Activated CD4-positive, CD25-positive, alpha-beta regulatory T cell treated with anti-CD3 and anti-CD28 coated beads, Interleukin-2, amount 50 U/mL, for 72 hours (primary cell): ENCODE data around the gene RUVBL2.

Experiments
- DNase-seq: peaks from one replicate; pipeline ENCODE4 v3.0.0; 2021

The RUVBL2 gene

GRCh38 chr19:48964205-48965039, 29.3 kb upstream of the RUVBL2 start:
- DNase-seq: no peak

- DNase-seq: peak; percentile 92
Measured at GRCh38 chr19:48965040-48965805, 28.5 kb upstream of the RUVBL2 start, which contains the start of gene FTL. FTL (plus strand) TSS chr19:48965309; CDS start chr19:48965508, 199 bp downstream.

DNA sequence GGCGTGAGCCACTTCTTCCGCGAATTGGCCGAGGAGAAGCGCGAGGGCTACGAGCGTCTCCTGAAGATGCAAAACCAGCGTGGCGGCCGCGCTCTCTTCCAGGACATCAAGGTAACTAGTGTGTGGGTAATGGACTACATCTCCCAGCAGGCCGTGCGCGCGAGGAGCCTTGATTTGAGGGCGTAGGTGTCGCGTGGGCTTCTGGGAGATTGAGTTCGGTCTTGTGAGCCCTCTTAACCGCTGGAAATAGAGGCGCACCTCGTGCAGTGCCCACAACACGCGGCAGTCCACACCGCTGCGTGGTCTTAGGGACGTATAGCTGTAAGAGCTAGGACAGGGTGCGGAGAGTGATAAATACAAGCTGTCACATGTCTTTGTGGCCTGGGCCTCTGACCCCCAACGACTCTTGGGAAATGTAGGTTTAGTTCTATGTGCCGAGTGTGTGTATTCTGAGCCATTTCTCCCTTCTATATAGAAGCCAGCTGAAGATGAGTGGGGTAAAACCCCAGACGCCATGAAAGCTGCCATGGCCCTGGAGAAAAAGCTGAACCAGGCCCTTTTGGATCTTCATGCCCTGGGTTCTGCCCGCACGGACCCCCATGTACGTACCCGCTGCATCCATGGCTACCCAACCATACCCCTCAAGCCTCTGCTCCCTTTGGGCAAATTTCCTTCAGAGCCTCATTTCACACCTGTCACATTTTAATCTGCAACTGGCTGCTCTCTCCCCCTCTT, 27.7 kb upstream of the RUVBL2 start:
- DNase-seq: peak; percentile 86

GRCh38 chr19:48966541-48967345, 26.9 kb upstream of the RUVBL2 start:
- DNase-seq: no peak

DNA sequence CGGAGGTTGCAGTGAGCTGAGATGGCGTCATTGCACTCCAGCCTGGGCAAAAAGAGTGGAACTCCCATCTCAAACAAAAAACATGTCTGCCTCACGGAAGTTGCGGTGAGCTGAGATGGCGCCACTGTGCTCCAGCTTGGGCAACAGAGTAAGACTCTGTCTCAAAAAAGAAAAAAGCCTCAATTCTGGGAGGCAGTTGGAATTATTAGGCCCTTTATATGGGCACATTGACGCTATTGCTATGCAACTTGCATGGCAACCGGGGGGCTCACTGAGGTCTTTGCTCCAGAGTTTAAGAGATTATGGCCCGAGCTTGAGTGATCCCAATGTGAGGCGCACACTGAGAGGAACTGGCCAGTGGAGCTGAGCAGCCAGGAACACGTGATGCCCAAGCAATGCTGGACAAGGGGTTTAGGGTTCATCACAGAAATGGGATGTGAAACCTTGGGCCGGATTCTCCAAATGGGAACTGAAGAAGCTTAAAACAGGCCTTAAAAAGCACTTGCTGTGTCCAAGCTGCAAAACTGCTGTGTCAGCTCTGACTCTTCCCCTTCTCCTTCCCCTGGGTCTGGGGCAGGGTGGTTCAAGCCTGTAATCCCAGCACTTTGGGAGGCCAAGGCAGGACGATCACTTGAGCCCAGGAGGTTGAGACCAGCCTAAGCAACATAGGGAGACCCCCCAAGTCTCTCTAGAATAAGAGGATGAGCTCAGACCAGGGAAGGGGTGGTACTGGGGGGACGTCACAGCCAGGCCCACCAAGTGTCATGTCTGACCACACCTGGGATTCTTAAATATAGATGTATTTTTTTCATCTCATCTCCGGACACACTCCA, 26.1 kb upstream of the RUVBL2 start:
- no peak for DNase-seq

- DNase-seq: no peak
Measured at GRCh38 chr19:48968179-48968661, 25.5 kb upstream of the RUVBL2 start.

GRCh38 chr19:48968813-48969218, 24.9 kb upstream of the RUVBL2 start:
- no peak for DNase-seq

- no peak for DNase-seq
Measured at GRCh38 chr19:48969276-48970138, 24.2 kb upstream of the RUVBL2 start.

DNA sequence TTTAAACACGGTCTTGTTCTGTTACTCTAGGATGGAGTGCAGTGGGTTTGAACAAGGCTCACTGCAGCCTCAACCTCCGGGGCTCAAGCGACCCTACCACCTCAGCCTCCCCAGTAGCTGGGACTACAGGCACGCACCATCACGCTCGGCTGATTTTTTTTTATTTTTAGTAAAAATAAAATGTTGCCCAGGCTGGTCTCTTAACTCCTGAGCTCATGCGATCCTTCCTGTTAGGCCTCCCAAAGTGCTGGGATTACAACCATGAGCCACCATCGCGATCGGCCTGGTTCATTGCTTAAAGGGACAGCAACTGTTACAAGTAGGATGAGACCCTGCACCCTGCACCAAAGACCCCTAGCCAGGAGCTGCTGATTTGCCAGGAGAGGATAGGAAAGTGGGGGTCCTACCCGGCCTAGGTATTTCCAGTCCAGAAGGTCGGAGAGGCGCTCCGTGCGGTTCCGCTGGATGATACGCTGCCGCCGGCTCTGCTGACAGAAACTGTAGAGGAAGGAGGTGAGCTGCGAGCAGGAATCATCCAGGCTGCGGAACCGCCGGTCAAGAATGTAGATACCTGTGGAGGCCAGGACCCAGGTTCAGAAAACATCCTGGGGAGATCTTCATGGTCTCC, 23.4 kb upstream of the RUVBL2 start:
- no peak for DNase-seq

- peak; percentile 84 for DNase-seq
Measured at GRCh38 chr19:48970923-48971395, 22.7 kb upstream of the RUVBL2 start.

DNA sequence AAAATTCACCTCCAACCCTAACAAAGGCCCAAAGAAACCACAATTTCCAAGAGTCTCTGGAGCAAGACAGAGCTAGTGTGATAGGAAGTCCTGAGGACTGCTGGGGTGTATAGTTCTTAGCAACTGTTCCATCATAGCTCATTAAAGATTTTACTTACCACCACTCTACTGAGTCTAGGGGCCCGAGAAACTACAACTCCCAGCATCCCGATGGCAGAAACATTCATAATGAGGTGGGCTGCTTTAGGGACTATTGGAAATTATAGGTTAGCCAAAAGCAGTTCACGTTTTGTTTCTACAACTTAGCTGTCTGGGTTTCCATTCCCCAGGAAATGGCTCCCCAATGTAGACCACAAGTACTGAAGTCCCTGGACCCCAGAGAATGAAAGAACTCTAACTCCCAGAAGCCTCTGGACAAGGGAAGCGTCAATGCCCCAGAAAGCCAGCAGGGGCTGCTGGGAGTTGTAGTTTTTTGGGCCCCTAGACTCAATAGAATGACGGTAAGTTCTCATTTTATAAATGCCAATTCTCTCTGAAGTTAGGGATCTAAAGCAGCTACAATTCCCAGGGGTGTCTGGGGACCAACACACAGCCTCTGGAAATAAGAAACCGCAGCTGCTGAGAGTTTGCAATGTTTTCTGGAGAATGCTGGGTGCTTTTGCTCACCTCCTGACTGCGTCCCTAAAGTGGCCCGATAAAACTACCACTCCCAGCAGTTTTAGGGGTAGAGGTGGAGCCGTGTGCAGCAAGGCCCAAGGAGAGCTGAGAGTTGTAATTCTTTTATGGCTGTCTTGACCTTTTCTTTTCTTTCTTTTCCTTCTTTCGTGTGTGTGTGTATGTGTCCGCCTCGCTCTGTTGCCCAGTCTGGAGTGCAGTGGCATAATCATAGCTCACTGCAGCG, 17.5 kb upstream of the RUVBL2 start:
- no peak for DNase-seq

DNA sequence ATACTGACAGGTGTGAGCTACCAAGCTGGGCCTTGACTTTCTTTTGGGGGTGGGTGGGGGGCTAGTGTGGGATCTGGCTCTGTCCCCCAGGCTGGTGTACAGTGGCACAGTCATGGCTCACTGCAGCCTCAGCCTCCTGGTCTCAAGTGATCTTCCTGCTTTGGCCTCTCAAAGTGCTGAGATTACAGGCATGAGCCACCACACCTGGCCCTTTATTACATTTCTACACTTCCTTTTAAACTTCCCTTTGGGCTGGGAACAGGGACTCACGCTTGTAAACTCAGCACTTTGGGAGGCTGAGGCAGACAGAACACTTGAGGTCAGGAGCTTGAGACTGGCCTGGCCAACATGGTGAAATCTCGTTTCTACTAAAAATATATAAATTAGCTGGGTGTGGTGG, 16.6 kb upstream of the RUVBL2 start:
- no peak for DNase-seq

- DNase-seq: no peak
Measured at GRCh38 chr19:48982280-48982679, 11.4 kb upstream of the RUVBL2 start.

DNA sequence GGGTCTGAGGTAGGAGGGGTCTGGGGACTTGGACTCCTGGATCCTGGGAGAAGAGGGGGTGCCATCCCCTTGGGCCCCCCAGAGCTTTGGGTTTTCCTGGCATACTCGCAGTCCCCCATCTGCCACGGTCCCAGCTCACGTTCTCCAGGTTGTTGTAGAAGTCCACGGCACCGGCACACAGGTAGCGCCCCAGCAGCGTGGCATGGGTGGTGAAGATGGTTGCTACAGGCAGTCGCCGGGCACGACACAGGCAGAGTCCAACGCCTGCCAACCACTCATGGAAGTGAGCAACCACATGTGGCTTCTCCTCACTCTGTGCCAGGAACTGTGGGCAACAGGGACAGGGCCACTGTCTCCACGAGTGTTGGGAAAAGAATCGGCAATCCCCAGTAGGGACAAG, 8.0 kb upstream of the RUVBL2 start:
- no peak for DNase-seq

DNA sequence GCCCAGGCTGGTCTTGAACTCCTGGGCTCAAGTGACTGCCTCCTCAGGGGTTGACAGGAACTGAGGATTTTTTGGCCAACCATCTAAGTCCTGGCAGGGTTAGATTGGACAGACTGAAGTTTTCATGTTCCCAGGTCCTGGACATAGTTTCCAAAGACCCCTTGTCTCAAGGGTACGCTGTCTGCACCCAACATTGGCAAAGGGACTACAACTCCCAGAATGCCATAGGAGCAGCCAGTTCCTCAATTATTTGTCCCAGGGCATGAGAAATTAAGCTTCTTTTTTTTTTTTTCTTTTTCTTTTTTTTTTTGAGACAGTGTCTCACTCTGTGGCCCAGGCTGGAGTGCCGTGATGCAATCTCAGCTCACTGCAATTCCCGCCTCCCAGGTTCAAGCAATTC, 7.5 kb upstream of the RUVBL2 start:
- DNase-seq: no peak

DNA sequence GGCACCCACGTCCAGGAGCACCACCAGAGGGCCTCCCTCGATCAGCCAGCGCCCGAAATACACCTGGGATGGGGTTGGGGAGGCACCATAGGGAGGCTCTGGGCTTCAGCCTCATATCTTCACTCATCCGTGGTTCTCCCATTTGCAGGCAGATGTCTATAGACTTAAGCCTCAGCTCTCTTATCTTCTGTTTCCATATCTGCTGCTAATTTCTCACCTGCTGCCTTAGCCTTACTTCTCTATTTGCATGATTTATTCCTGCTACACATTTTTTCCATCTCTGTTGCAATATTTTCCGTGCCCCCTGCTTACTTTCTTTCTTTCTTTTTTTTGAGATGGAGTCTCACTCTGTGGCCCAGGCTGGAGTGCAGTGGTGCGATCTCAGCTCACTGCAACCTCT, 6.4 kb upstream of the RUVBL2 start:
- DNase-seq: no peak

DNA sequence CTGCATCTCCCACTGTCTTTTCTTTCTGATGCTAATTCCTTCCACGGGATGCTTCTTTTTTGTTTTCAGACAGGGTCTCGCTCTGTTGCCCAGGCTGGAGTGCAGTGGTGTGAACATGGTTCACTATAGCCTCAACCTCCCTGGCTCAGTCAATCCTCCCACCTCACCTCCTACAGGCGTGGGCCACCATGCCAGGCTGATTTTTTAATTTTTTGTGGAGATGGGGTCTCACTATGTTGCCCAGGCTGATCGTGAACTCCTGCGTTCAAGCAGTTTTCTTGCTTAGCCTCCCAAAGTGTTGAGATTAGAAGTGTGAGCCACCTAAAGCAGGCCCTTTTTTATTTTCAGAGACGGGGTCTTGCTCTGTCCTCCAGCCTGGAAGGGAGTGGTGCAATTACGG, 5.4 kb upstream of the RUVBL2 start:
- DNase-seq: no peak

GRCh38 chr19:48988860-48989259, 4.8 kb upstream of the RUVBL2 start:
- no peak for DNase-seq
